NCI-H2107 treated with DMSO at 0.1 percent for 48 hours (cell line): ENCODE results near the gene ST3GAL2.
"Not testable (repeated sequence)": the region's sequence is repeated elsewhere in the genome, so short reads cannot be mapped to it uniquely, and the experiment has no call there.

Source experiments
- DNase-seq: peaks from one replicate; lab custom pipeline; 2025; ENCODE audit not compliant: unreplicated experiment; lab: John Stamatoyannopoulos, UW

Gene ST3GAL2

GRCh38 chr16:70418274-70418992 lies 20.5 kb downstream of the ST3GAL2 start:
- no peak for DNase-seq

- no peak for DNase-seq
These were observed 21.2 kb downstream of the ST3GAL2 start for GRCh38 chr16:70417661-70418060.

- DNase-seq: peak; percentile 72
These were observed 21.9 kb downstream of the ST3GAL2 start for GRCh38 chr16:70416748-70417616.

GRCh38 chr16:70413572-70413971 lies 25.3 kb downstream of the ST3GAL2 start:
- not testable (repeated sequence) for DNase-seq

GRCh38 chr16:70412385-70412784 lies 26.5 kb downstream of the ST3GAL2 start:
- no peak for DNase-seq

GRCh38 chr16:70410734-70411133 lies 28.2 kb downstream of the ST3GAL2 start:
- DNase-seq: no peak

- no peak for DNase-seq
These were observed 31.1 kb downstream of the ST3GAL2 start for GRCh38 chr16:70407811-70408274.

- DNase-seq: not testable (repeated sequence)
These were observed 32.8 kb downstream of the ST3GAL2 start for GRCh38 chr16:70406104-70406503.

- DNase-seq: no peak
These were observed 35.8 kb downstream of the ST3GAL2 start for GRCh38 chr16:70402916-70403659.

- no peak for DNase-seq
These were observed 38.9 kb downstream of the ST3GAL2 start for GRCh38 chr16:70399951-70400350.

- DNase-seq: no peak
These were observed 39.5 kb downstream of the ST3GAL2 start for GRCh38 chr16:70399381-70399780.

- no peak for DNase-seq
These were observed 40.6 kb downstream of the ST3GAL2 start for GRCh38 chr16:70398177-70398743.

GRCh38 chr16:70396246-70396904 lies 42.5 kb downstream of the ST3GAL2 start:
- DNase-seq: no peak

- no peak for DNase-seq
These were observed 43.5 kb downstream of the ST3GAL2 start for GRCh38 chr16:70395345-70395901.

GRCh38 chr16:70394853-70395252 lies 44.0 kb downstream of the ST3GAL2 start:
- no peak for DNase-seq

GRCh38 chr16:70393662-70394061 lies 45.2 kb downstream of the ST3GAL2 start:
- DNase-seq: no peak

- DNase-seq: no peak
These were observed 46.3 kb downstream of the ST3GAL2 start for GRCh38 chr16:70392606-70393005.

GRCh38 chr16:70391881-70392481 lies 46.9 kb downstream of the ST3GAL2 start:
- no peak for DNase-seq

- no peak for DNase-seq
These were observed 47.5 kb downstream of the ST3GAL2 start for GRCh38 chr16:70391446-70391845.

GRCh38 chr16:70390774-70391173 lies 48.1 kb downstream of the ST3GAL2 start:
- DNase-seq: no peak
